ENCODE results near the gene RAB15. TPM values are rescaled to one million over a fixed set of nuclear protein-coding genes. Genes with fewer than 3 reads are reported as not detected.

The RAB15 gene
- polyA plus RNA-seq, 6 donors from 2014 or later, result 0.25 to 1.9 (median 0.94) TPM

DNA sequence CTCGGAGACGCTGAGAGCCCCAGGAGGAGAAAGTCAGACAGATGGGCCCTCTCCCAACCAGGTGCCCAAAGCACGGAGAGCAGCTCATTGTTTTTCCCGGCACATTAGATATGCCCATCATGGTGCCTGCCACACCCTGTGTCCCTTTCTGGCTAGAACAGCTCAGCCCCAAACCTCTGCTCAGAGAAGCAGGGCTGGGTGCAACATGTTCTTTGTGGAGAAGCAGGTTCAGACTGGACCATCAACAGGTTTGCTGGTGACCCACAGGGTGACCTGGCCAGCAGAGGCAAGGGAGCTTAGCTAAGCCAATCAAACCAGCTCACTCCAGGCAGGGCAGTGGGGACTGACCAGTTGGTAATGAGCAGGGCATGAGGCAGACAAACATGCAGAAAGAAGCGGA, 13.4 kb downstream of the RAB15 start:
- no peak overlapping the region for H3K4me3 Mint-ChIP-seq
- no peaks in the 10 kb centered on the region for H3K27me3 Mint-ChIP-seq
- H3K27ac Mint-ChIP-seq, result peak overlapping the region in 1 of 6 donors; percentile 9
- no peaks in the 10 kb centered on the region for H3K9me3 Mint-ChIP-seq
- no peaks in the 10 kb centered on the region for H3K36me3 Mint-ChIP-seq
- H3K4me1 Mint-ChIP-seq, result peaks cover 0 to 6% (median 0%) of the 10 kb centered on the region in 3 donors
- ATAC-seq (ENCODE audit: low read depth in 2 of 2), result no peak
- DNase-seq, result no peak

DNA sequence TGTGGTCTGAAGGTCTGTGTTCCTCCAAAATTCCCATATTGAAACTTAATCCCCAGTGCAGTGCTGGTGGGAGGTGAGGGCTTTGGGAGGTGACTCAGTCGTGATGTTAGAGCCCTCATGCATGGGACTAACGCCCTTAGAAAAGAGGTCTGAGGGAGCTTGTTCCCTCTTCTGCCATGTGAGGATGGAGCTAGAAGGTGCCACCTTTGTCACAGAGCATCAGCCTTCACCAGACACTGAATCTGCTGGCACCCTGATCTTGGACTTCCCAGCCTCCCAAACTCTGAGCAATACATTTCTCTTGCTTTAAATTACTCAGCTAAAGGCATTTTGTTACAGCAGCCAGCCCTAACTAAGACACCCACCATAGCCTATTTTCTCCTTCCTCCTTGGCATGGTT, 13.9 kb downstream of the RAB15 start:
- Mint-ChIP-seq H3K36me3 (no peaks in the 10 kb centered on the region), H3K27ac (no peak overlapping the region), H3K4me1 (peaks cover 0 to 9% (median 3%) of the 10 kb centered on the region in 3 donors), H3K4me3 (no peak overlapping the region), H3K27me3 (no peaks in the 10 kb centered on the region), H3K9me3 (no peaks in the 10 kb centered on the region)
- no peak for ATAC-seq (ENCODE audit: low read depth in 2 of 2)
- DNase-seq, result no peak

DNA sequence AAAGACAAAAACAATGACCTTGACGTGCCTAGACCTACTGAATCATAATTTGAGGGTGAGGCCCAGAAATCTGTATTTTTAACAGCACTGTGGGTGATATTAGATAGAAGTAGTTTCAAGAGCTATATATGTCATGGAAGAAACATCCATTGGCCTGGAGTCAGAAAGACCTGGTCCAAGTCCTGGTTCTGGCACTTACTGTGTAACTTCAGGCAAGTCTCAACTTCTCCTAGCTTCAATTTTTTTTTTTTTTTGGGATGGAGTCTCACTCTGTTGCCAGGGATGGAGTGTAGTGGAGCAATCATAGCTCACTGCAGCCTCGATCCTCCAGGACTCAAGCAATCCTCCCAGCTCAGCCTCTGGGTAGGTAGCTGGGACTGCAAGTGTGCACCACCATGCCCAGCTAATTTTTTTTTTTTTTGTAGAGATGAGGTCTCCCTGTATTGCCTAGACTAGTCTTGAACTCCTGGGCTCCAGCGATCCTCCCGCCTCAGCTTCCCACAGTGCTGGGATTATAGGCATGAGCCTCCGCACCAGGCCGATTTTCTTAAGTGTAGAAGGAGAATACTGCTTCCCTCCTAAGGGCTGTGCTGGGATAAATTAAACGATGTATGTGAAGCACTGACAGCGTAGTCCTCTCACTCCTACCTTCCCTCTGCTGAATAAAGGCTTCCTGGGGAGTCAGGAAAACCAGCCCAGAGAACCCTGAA, 15.3 kb downstream of the RAB15 start:
- no peaks in the 10 kb centered on the region for H3K27me3 Mint-ChIP-seq
- DNase-seq (no peak), ATAC-seq (ENCODE audit: low read depth in 2 of 2) (no peak)
- H3K4me3 Mint-ChIP-seq, result no peak overlapping the region
- peaks cover 12 to 21% (median 16%) of the 10 kb centered on the region in 3 donors for H3K4me1 Mint-ChIP-seq
- H3K36me3 Mint-ChIP-seq, result no peaks in the 10 kb centered on the region
- no peaks in the 10 kb centered on the region for H3K9me3 Mint-ChIP-seq
- peak overlapping the region in 1 of 6 donors; percentile 60 for H3K27ac Mint-ChIP-seq

DNA sequence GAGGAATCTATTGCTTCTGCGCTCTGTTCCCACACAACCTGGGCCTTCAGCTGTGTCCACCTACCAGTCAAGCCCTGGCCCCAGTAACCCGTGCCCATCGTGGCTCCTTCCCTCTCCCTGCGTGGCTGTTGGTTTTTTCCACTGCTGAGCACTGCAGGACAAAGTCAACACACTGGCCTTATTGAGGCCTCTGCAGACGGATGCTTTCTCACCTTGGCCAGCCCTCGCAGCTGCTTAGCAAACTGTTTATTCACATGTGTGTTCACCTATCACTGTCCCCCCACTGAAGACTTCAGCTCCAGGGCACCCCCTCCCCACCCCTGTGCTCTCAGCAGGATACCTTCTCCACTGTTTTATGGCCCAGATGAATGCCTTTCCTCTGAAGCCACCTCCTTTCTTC, 16.8 kb downstream of the RAB15 start:
- Mint-ChIP-seq H3K4me1 (peaks cover 12 to 24% (median 24%) of the 10 kb centered on the region in 3 donors), H3K27ac (no peak overlapping the region), H3K9me3 (no peaks in the 10 kb centered on the region), H3K36me3 (no peaks in the 10 kb centered on the region), H3K4me3 (peak overlapping the region in 1 of 8 donors; percentile 69), H3K27me3 (no peaks in the 10 kb centered on the region)
- no peak for DNase-seq
- ATAC-seq (ENCODE audit: low read depth in 2 of 2), result no peak

DNA sequence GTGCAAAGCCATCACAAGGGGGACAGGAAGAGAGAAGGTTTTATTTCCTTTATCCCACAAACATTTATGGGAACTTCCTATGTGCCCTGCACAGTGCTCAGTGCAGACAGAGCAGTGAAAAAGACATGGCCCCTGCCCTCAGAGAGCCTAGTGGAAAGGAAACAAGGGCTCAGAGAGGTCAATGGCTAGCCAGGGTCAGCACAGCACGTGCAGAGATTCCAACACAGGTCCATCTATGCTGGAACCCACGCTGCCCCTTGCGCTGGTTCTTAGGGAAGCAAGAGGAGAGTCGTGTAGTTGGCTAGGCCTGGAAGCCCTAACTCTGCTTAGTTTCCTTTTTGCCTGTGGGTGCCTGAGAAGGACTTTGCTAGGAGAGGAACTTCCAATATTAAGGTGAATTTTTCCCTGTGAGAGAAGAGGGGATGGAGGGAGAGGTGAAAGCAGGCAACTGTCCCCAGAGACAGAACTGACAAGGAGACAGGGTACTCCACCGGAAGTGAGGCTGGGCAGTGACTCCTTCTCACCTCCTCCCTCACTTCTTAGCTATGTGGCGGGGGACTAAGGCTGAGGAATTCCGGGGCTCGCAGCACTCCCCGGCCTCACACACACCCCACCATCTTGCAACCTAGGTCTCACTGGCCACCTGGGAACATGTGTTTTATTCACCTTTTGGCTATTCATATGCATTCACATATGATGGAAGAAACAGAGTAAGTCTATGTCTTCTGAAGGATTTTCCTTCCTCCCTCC, 17.5 kb downstream of the RAB15 start:
- no peak overlapping the region for H3K27ac Mint-ChIP-seq
- no peak overlapping the region for H3K4me3 Mint-ChIP-seq
- no peaks in the 10 kb centered on the region for H3K36me3 Mint-ChIP-seq

DNA sequence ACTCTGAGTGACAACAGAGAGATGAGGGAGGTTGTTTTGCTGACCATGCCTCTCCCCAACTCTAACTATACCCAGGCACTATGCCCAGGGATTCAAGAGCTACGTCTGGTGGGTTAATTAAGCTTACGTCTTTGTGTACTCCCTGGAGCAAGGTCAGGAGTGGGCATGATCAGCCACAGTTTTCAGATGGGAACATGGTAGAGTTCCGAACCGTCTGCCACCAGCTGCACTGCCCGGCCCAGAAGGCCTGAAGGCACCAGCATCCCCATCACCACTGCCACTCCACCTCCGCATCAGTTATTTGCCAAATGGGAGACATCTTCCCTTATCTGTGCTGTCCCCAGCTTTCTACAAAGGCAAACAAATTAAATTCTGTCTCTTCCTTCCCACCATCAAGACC, 18.5 kb downstream of the RAB15 start:
- no peaks in the 10 kb centered on the region for H3K9me3 Mint-ChIP-seq
- no peaks in the 10 kb centered on the region for H3K27me3 Mint-ChIP-seq
- H3K4me3 Mint-ChIP-seq, result no peak overlapping the region
- peak overlapping the region in 2 of 6 donors; percentile 51 to 91 for H3K27ac Mint-ChIP-seq
- H3K36me3 Mint-ChIP-seq, result no peaks in the 10 kb centered on the region
- peaks cover 12 to 27% (median 24%) of the 10 kb centered on the region in 3 donors for H3K4me1 Mint-ChIP-seq
- DNase-seq, result no peak
- no peak for ATAC-seq (ENCODE audit: low read depth in 2 of 2)

More for the DNA sequence above, 17.5 kb downstream of the RAB15 start:
- no peaks in the 10 kb centered on the region for H3K27me3 Mint-ChIP-seq
- H3K4me1 Mint-ChIP-seq, result peaks cover 12 to 24% (median 23%) of the 10 kb centered on the region in 3 donors
- DNase-seq (no peak), ATAC-seq (ENCODE audit: low read depth in 2 of 2) (no peak)
- H3K9me3 Mint-ChIP-seq, result no peaks in the 10 kb centered on the region

DNA sequence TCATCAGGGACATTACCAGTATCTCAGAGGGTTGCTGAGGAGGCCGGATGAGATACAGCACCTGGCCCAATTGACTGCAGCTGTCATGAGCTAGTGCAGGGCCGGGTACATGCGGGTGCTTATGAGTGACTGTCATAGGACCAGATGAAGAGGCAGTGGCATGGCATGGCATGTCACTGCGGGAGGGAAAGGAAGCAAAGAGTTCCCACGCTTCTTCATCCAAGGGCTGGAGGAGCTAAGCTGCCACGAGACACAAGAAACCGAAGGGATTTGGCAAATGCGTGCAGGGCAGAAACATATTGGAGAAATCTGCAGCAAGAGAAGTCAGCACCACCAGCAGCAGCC, 18.9 kb downstream of the RAB15 start:
- no peaks in the 10 kb centered on the region for H3K9me3 Mint-ChIP-seq

DNA sequence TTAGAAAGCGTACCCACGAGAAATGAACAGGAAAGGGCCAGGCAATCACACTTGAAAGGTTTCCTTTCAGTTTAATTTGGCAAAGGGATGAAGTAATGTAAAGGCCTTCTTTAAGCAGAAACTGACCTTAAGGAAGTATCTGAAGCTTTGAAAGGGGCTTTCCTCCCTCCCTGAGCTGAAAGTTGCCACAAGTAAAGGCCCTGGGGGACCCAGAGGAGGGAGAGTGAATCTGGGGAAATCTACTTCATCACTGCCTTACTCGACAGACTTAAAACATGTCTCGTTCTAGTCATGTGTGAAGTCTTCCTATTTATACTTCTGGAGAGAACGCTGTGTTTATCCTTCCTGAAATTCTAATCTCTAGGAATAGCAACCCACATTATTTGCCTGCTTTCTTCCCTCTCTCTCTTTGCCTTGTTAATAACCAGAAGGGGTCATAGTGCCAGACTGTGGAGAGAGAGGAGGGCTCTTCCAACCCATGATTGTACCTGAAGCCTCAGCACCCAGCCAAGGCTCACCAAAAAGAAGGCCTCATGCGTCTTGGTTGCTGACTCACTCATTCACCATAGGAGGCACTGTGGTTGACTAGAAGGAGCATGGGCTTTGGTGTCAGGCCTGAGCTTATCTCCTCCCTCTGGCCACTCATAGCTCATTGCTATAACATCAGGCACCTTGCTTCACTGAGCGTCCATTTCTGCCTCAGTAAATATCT, 19.4 kb downstream of the RAB15 start:
- peak in 1 of 2 donors; percentile 49 for ATAC-seq (ENCODE audit: low read depth in 2 of 2)
- H3K4me1 Mint-ChIP-seq, result peaks cover 12 to 30% (median 24%) of the 10 kb centered on the region in 3 donors
- DNase-seq, result no peak
- H3K9me3 Mint-ChIP-seq, result no peaks in the 10 kb centered on the region
- H3K36me3 Mint-ChIP-seq, result peaks cover 0 to 3% of the 10 kb centered on the region in 2 donors
- H3K27ac Mint-ChIP-seq, result peak overlapping the region in 5 of 6 donors; percentile 48 to 94 (median 66)
- H3K4me3 Mint-ChIP-seq, result peak overlapping the region in 3 of 8 donors; percentile 13 to 73 (median 26)
- H3K27me3 Mint-ChIP-seq, result no peaks in the 10 kb centered on the region

More for the DNA sequence above, 18.9 kb downstream of the RAB15 start:
- ATAC-seq (ENCODE audit: low read depth in 2 of 2), result no peak
- Mint-ChIP-seq H3K36me3 (no peaks in the 10 kb centered on the region), H3K4me1 (peaks cover 12 to 30% (median 24%) of the 10 kb centered on the region in 3 donors), H3K27me3 (no peaks in the 10 kb centered on the region), H3K27ac (peak overlapping the region in 3 of 6 donors; percentile 48 to 94 (median 67)), H3K4me3 (peak overlapping the region in 2 of 8 donors; percentile 13 to 73)
- no peak for DNase-seq

DNA sequence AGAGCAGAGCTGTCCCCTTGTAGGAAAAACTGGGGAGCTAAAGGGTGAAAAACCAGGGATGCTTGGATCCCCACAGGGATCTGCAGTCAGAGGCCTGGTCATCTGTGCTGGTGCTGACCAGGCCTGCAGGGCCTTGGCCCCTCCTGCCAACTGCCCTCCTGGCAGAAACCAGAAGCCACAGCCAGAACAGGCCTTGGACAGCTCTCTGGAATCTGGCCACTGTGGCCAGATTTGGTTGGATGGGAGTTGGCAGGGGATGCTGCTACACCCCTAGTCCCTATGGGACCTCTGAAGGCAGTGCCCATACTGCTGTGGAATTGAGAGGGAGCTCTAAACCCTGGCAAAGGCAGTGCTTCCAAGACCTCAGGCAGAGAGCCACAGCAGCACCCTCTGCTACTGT, 20.4 kb downstream of the RAB15 start:
- H3K36me3 Mint-ChIP-seq, result peaks cover 0 to 13% of the 10 kb centered on the region in 2 donors
- H3K4me3 Mint-ChIP-seq, result no peak overlapping the region
- ATAC-seq (ENCODE audit: low read depth in 2 of 2), result no peak

DNA sequence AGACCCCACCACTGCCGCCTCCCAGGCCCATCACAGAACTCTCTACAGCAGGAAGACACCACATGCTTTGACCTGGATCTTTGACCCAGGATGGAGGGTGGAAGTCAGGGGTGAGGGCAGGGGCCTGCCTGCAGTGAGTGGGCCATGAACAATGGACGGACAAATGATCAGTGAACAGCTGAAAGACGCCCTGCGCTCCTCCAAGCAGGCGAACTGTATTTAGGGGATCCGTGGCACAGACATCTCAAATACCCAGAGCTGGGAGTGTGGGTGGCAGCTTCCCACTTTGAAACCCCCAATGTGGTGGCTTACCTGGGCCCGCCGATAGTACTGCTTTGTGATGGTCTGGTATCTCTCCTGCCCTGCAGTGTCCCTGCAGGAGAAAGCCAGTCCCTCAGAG, 20.8 kb downstream of the RAB15 start:
- Mint-ChIP-seq H3K4me3 (no peak overlapping the region), H3K27me3 (no peaks in the 10 kb centered on the region), H3K9me3 (no peaks in the 10 kb centered on the region), H3K27ac (peak overlapping the region in 1 of 6 donors; percentile 36), H3K36me3 (peaks cover 3 to 17% of the 10 kb centered on the region in 2 donors), H3K4me1 (peaks cover 15 to 30% (median 24%) of the 10 kb centered on the region in 3 donors)
- DNase-seq (no peak), ATAC-seq (ENCODE audit: low read depth in 2 of 2) (no peak)

More for the DNA sequence above, 20.4 kb downstream of the RAB15 start:
- H3K9me3 Mint-ChIP-seq, result no peaks in the 10 kb centered on the region
- H3K27me3 Mint-ChIP-seq, result no peaks in the 10 kb centered on the region
- peaks cover 15 to 30% (median 24%) of the 10 kb centered on the region in 3 donors for H3K4me1 Mint-ChIP-seq
- H3K27ac Mint-ChIP-seq, result peak overlapping the region in 2 of 6 donors; percentile 29 to 36
- DNase-seq, result no peak

DNA sequence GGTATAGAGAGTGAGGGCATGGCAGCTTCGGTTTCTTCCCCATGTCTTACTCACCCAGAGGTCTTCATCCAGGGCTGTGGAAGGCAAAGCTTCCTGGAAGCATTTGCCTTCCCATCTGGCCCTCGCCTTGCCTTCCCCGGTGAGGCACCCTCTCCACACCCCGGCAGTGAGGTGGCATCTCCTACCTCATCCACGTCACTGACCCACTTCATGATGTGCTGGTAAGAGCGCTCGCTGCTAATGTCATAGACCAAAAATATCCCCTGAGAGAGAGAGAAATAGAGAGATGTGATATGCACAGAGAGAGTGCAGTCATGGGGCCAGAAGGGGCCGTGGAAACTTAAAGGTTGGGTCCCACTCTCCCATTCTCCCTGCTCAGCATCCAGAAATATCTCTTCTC, 21.2 kb downstream of the RAB15 start:
- ATAC-seq (ENCODE audit: low read depth in 2 of 2), result no peak
- H3K4me3 Mint-ChIP-seq, result no peak overlapping the region
- DNase-seq, result no peak
- no peak overlapping the region for H3K27ac Mint-ChIP-seq
- H3K27me3 Mint-ChIP-seq, result no peaks in the 10 kb centered on the region
- H3K36me3 Mint-ChIP-seq, result peaks cover 6 to 21% of the 10 kb centered on the region in 2 donors
- H3K4me1 Mint-ChIP-seq, result peaks cover 18 to 30% (median 24%) of the 10 kb centered on the region in 3 donors
- no peaks in the 10 kb centered on the region for H3K9me3 Mint-ChIP-seq

DNA sequence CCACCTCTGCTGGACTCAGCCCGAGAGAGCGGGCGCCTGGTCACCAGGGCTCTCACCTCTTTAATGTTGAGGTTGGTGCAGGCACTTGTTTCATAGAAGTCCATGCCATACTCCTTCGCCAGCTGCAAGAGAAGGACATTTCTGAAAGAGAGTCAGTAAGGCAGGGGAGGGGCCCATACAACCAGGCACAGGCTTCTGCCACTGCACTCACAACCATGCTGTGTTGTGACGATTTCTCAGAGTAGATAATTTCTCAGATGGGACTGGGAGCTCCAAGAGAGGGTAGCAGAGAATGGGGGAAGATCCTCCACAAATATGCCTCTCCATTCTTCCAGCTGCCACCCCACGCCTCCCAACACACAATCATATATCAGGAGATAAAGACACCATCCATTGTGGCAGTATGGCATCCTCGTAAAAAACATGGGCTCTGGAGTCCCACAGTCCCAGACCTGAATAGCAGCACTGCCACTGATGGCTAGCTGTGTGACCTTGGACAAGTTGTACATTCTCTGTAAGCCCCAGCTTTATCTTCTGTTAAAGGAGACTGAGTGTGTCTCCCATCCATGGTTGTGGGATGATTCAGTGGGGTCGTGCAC, 23.4 kb downstream of the RAB15 start:
- no peaks in the 10 kb centered on the region for H3K27me3 Mint-ChIP-seq
- H3K9me3 Mint-ChIP-seq, result no peaks in the 10 kb centered on the region
- no peak overlapping the region for H3K27ac Mint-ChIP-seq
- H3K36me3 Mint-ChIP-seq, result peaks cover 6 to 31% of the 10 kb centered on the region in 2 donors
- DNase-seq (no peak), ATAC-seq (ENCODE audit: low read depth in 2 of 2) (no peak)
- no peak overlapping the region for H3K4me3 Mint-ChIP-seq
- peaks cover 36% of the 10 kb centered on the region in 3 donors for H3K4me1 Mint-ChIP-seq

All from naive B cell (primary cell).